ENCODE data around the gene ARHGAP15. TPM values are rescaled to one million over a fixed set of nuclear protein-coding genes. Genes with fewer than 3 reads are reported as not detected.

Gene ARHGAP15
- total RNA-seq, 3 donors from 2014 or later (not counting 1 experiment from before 2014, with no cell fraction given), result 148 to 168 (median 165) TPM

- no peaks in the 10 kb centered on the region for H3K9me3 ChIP-seq (ENCODE audit: control insufficient read depth, insufficient read depth, low read length)
- no peaks in the 10 kb centered on the region for H3K36me3 ChIP-seq (ENCODE audit: control insufficient read depth, insufficient read depth, low read length)
- no peak overlapping the region for H3K4me3 ChIP-seq (ENCODE audit: low read length)
- Mint-ChIP-seq H3K4me3 (no peak overlapping the region), H3K9me3 (no peaks in the 10 kb centered on the region), H3K27ac (peak overlapping the region; percentile 12 to 84), H3K4me1 (peaks cover 6 to 7% of the 10 kb centered on the region in 2 donors), H3K36me3 (no peaks in the 10 kb centered on the region), H3K27me3 (ENCODE audit: low read depth in 2 of 2) (peaks cover 2 to 7% of the 10 kb centered on the region in 2 donors)
- intact Hi-C loops (cut with micrococcal nuclease), result loop anchor here (1.0 to 2.0 kb wide), 4 partner anchors 52 to 148 kb away; no protein-coding TSS in a partner anchor
- TF ChIP-seq CTCF (IDR thresholded peaks at IDR 0.05), result peak; percentile 90
- H3K4me1 ChIP-seq (ENCODE audit: control insufficient read depth, insufficient read depth, low read length), result no peaks in the 10 kb centered on the region
- ATAC-seq, result peak; percentile 85 to 87 (median 86)
- DNase-seq, result peak; percentile 36 to 91
- H3K27ac ChIP-seq (ENCODE audit: low read length), result no peak overlapping the region
- no peaks in the 10 kb centered on the region for H3K27me3 ChIP-seq (ENCODE audit: control insufficient read depth, insufficient read depth, low read length)
- WGBS (ENCODE audit: insufficient coverage), result 13% methylated on average over 6 of the region's 6 CpGs
These were observed 18.3 kb upstream of the ARHGAP15 start for GRCh38 chr2:143110758-143111428.

- Mint-ChIP-seq H3K36me3 (no peaks in the 10 kb centered on the region), H3K4me3 (no peak overlapping the region), H3K27ac (no peak overlapping the region), H3K9me3 (no peaks in the 10 kb centered on the region), H3K27me3 (ENCODE audit: low read depth in 2 of 2) (peaks cover 0 to 2% of the 10 kb centered on the region in 2 donors), H3K4me1 (no peaks in the 10 kb centered on the region)
- intact Hi-C loops (cut with micrococcal nuclease), result no loop called here
- no peak overlapping the region for H3K27ac ChIP-seq (ENCODE audit: low read length)
- H3K9me3 ChIP-seq (ENCODE audit: control insufficient read depth, insufficient read depth, low read length), result no peaks in the 10 kb centered on the region
- ATAC-seq (no peak), DNase-seq (no peak)
- no peaks in the 10 kb centered on the region for H3K36me3 ChIP-seq (ENCODE audit: control insufficient read depth, insufficient read depth, low read length)
- no peaks in the 10 kb centered on the region for H3K4me1 ChIP-seq (ENCODE audit: control insufficient read depth, insufficient read depth, low read length)
- WGBS (ENCODE audit: insufficient coverage), result 89% methylated on average over 3 of the region's 3 CpGs
- no peaks in the 10 kb centered on the region for H3K27me3 ChIP-seq (ENCODE audit: control insufficient read depth, insufficient read depth, low read length)
- no peak overlapping the region for H3K4me3 ChIP-seq (ENCODE audit: low read length)
- no peak for TF ChIP-seq CTCF (IDR thresholded peaks at IDR 0.05)
These were observed 12.0 kb upstream of the ARHGAP15 start for GRCh38 chr2:143117225-143117624.

GRCh38 chr2:143121079-143121478 lies 8.1 kb upstream of the ARHGAP15 start:
- no peak overlapping the region for H3K4me3 Mint-ChIP-seq
- no peaks in the 10 kb centered on the region for H3K9me3 Mint-ChIP-seq
- H3K4me1 Mint-ChIP-seq, result peaks cover 5% of the 10 kb centered on the region in 2 donors
- Histone ChIP-seq H3K4me3 (ENCODE audit: low read length) (no peak overlapping the region), H3K27ac (ENCODE audit: low read length) (no peak overlapping the region), H3K27me3 (ENCODE audit: control insufficient read depth, insufficient read depth, low read length) (no peaks in the 10 kb centered on the region), H3K4me1 (ENCODE audit: control insufficient read depth, insufficient read depth, low read length) (no peaks in the 10 kb centered on the region), H3K9me3 (ENCODE audit: control insufficient read depth, insufficient read depth, low read length) (no peaks in the 10 kb centered on the region), H3K36me3 (ENCODE audit: control insufficient read depth, insufficient read depth, low read length) (no peaks in the 10 kb centered on the region)
- H3K36me3 Mint-ChIP-seq, result no peaks in the 10 kb centered on the region
- no CpG with 5 or more reads among the region's 1 CpG for WGBS (ENCODE audit: insufficient coverage)
- no peak overlapping the region for H3K27ac Mint-ChIP-seq
- ATAC-seq (no peak), DNase-seq (no peak)
- intact Hi-C loops (cut with micrococcal nuclease), result no loop called here
- TF ChIP-seq CTCF (IDR thresholded peaks at IDR 0.05), result no peak
- peaks cover 0 to 2% of the 10 kb centered on the region in 2 donors for H3K27me3 Mint-ChIP-seq (ENCODE audit: low read depth in 2 of 2)

GRCh38 chr2:143121957-143122356 lies 7.3 kb upstream of the ARHGAP15 start:
- Mint-ChIP-seq H3K4me1 (peaks cover 5% of the 10 kb centered on the region in 2 donors), H3K27ac (no peak overlapping the region), H3K9me3 (no peaks in the 10 kb centered on the region), H3K27me3 (ENCODE audit: low read depth in 2 of 2) (peaks cover 0 to 2% of the 10 kb centered on the region in 2 donors), H3K4me3 (no peak overlapping the region), H3K36me3 (no peaks in the 10 kb centered on the region)
- no peaks in the 10 kb centered on the region for H3K36me3 ChIP-seq (ENCODE audit: control insufficient read depth, insufficient read depth, low read length)
- no peaks in the 10 kb centered on the region for H3K4me1 ChIP-seq (ENCODE audit: control insufficient read depth, insufficient read depth, low read length)
- no peak overlapping the region for H3K27ac ChIP-seq (ENCODE audit: low read length)
- 57% methylated on average over 1 of the region's 2 CpGs for WGBS (ENCODE audit: insufficient coverage)
- no peak for TF ChIP-seq CTCF (IDR thresholded peaks at IDR 0.05)
- no peaks in the 10 kb centered on the region for H3K27me3 ChIP-seq (ENCODE audit: control insufficient read depth, insufficient read depth, low read length)
- DNase-seq (no peak), ATAC-seq (no peak)
- intact Hi-C loops (cut with micrococcal nuclease), result no loop called here
- no peak overlapping the region for H3K4me3 ChIP-seq (ENCODE audit: low read length)
- H3K9me3 ChIP-seq (ENCODE audit: control insufficient read depth, insufficient read depth, low read length), result no peaks in the 10 kb centered on the region

All from natural killer cell (primary cell).